KG1 (cell line): Measurements from ENCODE around the gene HDHD3.

Source experiments
- DNase-seq: peaks from one replicate; lab custom pipeline; 2025; lab: John Stamatoyannopoulos, UW

Gene HDHD3

DNA sequence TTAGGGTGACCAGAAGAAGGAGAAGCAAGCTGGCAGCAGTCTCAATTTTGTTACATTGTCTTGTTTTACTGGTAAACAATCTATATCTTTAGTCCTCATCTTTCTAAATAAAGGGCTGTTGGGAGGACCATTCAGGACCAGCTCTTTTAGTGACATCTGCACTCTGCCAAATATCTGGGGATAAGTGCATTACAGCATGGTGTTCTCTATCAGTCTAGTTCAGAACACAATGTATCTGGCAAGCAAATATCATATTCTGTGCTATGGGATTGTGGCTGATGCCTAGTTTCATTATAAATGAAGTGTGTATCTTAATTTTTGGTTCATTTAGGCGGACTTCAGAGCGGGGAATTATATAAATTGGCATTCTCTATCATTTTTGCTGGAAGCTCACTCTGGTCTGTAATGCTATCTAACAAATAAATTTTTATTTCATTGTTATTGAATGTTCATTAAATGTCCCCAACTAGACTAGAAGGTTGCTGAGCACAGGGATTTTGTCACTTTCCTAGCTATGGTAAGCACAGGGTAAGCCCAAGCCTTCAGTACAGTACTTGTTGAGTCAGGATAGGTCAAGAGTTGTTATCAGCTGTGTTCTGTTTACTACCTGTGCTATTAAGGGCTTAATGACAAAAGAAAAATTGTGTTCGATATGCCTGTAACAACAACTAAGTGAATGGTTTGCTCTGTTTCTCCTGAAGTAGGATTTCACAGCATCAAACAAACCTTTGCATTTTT, 48.6 kb downstream of the HDHD3 start:
- no peak for DNase-seq

DNA sequence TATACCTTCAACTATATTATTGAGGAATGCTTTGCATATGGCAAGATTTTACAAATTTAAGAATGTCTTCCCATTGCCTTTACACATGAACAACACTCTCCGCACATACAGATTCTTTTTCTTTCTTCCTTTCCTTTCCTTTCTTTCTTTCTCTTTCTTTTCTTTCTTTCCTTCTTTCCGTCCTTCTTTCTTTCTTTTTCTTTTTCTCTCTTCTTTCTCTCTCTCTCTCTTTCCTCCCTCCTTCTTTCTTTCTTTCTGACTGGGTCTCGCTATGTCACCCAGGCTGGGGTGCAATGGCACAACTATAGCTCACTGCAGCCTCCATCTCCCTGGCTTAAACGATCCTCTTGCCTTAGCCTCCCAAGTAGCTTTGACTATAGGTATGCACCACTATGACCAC, 50.6 kb downstream of the HDHD3 start:
- DNase-seq: no peak
